Brain microvascular endothelial cell (primary cell): ENCODE results near the gene FLII.

Experiments used
- DNase-seq: peaks from one replicate; pipeline ENCODE4 v3.0.0-alpha.2; 2020
- H3K27ac ChIP-seq: fragments of 250-450 bp; sonication (Bioruptor Pico); 2 replicates; pipeline ENCODE4 v1.5.1; 2020; ENCODE audit warnings: mild to moderate bottlenecking, moderate library complexity
- H3K27me3 ChIP-seq: fragments of 250-450 bp; sonication (Bioruptor Pico); replicated peaks from 2 replicates; pipeline ENCODE4 v1.5.1; 2020; ENCODE audit warnings: mild to moderate bottlenecking
- H3K36me3 ChIP-seq: fragments of 250-450 bp; sonication (Bioruptor Pico); replicated peaks from 2 replicates; pipeline ENCODE4 v1.5.1; 2020; ENCODE audit warnings: mild to moderate bottlenecking
- H3K4me3 ChIP-seq: 2 replicates; pipeline ENCODE4 v1.5.1; 2011; ENCODE audit warnings: low read depth, mild to moderate bottlenecking, control low read depth, low read length, moderate library complexity
- CTCF ChIP-seq: IDR thresholded peaks from 2 replicates; pipeline ENCODE4 v1.5.1; 2011; ENCODE audit warnings: low read depth, mild to moderate bottlenecking, moderate library complexity, low read length, control low read depth, inconsistent platforms; ENCODE audit errors: missing control alignments
- in situ Hi-C: cut with HindIII; loops from 2 replicates; pipeline ENCODE4 v1.10.0; 2017; ENCODE audit warnings: low sequenced_read_pairs, low pct_ligation_motif_present

Gene FLII

GRCh38 chr17:18245038-18245776 lies 13.3 kb downstream of the FLII start:
- H3K4me3 ChIP-seq: no peak overlapping the region
- no peak for DNase-seq
- TF ChIP-seq CTCF: no peak
- H3K36me3 ChIP-seq: peaks cover 70% of the 10 kb centered on the region
- H3K27me3 ChIP-seq: no peaks in the 10 kb centered on the region
- in situ Hi-C loops: no loop called here
- no peak overlapping the region for H3K27ac ChIP-seq

- Histone ChIP-seq H3K4me3 (no peak overlapping the region), H3K36me3 (peaks cover 60% of the 10 kb centered on the region), H3K27me3 (no peaks in the 10 kb centered on the region), H3K27ac (no peak overlapping the region)
- no peak for DNase-seq
- in situ Hi-C loops: no loop called here
- TF ChIP-seq CTCF: no peak
Measured at GRCh38 chr17:18241229-18241871, 17.2 kb downstream of the FLII start.

GRCh38 chr17:18240449-18240848 lies 18.1 kb downstream of the FLII start:
- no peak for TF ChIP-seq CTCF
- in situ Hi-C loops: no loop called here
- peaks cover 58% of the 10 kb centered on the region for H3K36me3 ChIP-seq
- no peak overlapping the region for H3K4me3 ChIP-seq
- DNase-seq: no peak
- H3K27me3 ChIP-seq: no peaks in the 10 kb centered on the region
- H3K27ac ChIP-seq: no peak overlapping the region

- no peaks in the 10 kb centered on the region for H3K27me3 ChIP-seq
- in situ Hi-C loops: no loop called here
- no peak for DNase-seq
- no peak overlapping the region for H3K27ac ChIP-seq
- H3K4me3 ChIP-seq: no peak overlapping the region
- TF ChIP-seq CTCF: no peak
- peaks cover 59% of the 10 kb centered on the region for H3K36me3 ChIP-seq
Measured at GRCh38 chr17:18238299-18238698, 20.2 kb downstream of the FLII start.

- Histone ChIP-seq H3K4me3 (no peak overlapping the region), H3K36me3 (peaks cover 51% of the 10 kb centered on the region), H3K27ac (no peak overlapping the region), H3K27me3 (no peaks in the 10 kb centered on the region)
- no peak for DNase-seq
- TF ChIP-seq CTCF: no peak
- in situ Hi-C loops: no loop called here
Measured at GRCh38 chr17:18237461-18237860, 21.1 kb downstream of the FLII start.
